ENCODE measurements around the gene RSRC1.
A peak's percentile ranks its signal among the peaks of the same experiment; 100 is the strongest.
"Not testable (repeated sequence)": the region's sequence is repeated elsewhere in the genome, so short reads cannot be mapped to it uniquely, and the experiment has no call there.

The RSRC1 gene

GRCh38 chr3:158109804-158110657 lies at the start of gene RSRC1:
Gene RSRC1 (plus strand): TSS chr3:158110089. CDS start chr3:158122105, 12,016 bp downstream.
- peak; percentile 64 for DNase-seq (ENCODE audit: low spot score)

GRCh38 chr3:158065574-158065973 lies 44.3 kb upstream of the RSRC1 start:
- not testable (repeated sequence) for DNase-seq (ENCODE audit: low spot score)

GRCh38 chr3:158072790-158073189 lies 37.1 kb upstream of the RSRC1 start:
- no peak for DNase-seq (ENCODE audit: low spot score)

- DNase-seq (ENCODE audit: low spot score): no peak
Measured at GRCh38 chr3:158074591-158074990, 35.3 kb upstream of the RSRC1 start.

GRCh38 chr3:158079599-158079998 lies 30.3 kb upstream of the RSRC1 start:
- DNase-seq (ENCODE audit: low spot score): no peak

- DNase-seq (ENCODE audit: low spot score): no peak
Measured at GRCh38 chr3:158084651-158085050, 25.2 kb upstream of the RSRC1 start.

GRCh38 chr3:158085358-158085757 lies 24.5 kb upstream of the RSRC1 start:
- DNase-seq (ENCODE audit: low spot score): no peak

- no peak for DNase-seq (ENCODE audit: low spot score)
Measured at GRCh38 chr3:158085931-158086330, 24.0 kb upstream of the RSRC1 start.

GRCh38 chr3:158086361-158086760 lies 23.5 kb upstream of the RSRC1 start:
- no peak for DNase-seq (ENCODE audit: low spot score)

- no peak for DNase-seq (ENCODE audit: low spot score)
Measured at GRCh38 chr3:158086776-158087175, 23.1 kb upstream of the RSRC1 start.

- no peak for DNase-seq (ENCODE audit: low spot score)
Measured at GRCh38 chr3:158091531-158091930, 18.4 kb upstream of the RSRC1 start.

- DNase-seq (ENCODE audit: low spot score): no peak
Measured at GRCh38 chr3:158093526-158093925, 16.4 kb upstream of the RSRC1 start.

GRCh38 chr3:158094235-158095110 lies 15.4 kb upstream of the RSRC1 start:
- no peak for DNase-seq (ENCODE audit: low spot score)

- no peak for DNase-seq (ENCODE audit: low spot score)
Measured at GRCh38 chr3:158095111-158095813, 14.6 kb upstream of the RSRC1 start.

- DNase-seq (ENCODE audit: low spot score): no peak
Measured at GRCh38 chr3:158095814-158096704, 13.8 kb upstream of the RSRC1 start.

GRCh38 chr3:158097081-158097592 lies 12.8 kb upstream of the RSRC1 start:
- no peak for DNase-seq (ENCODE audit: low spot score)

GRCh38 chr3:158097593-158098308 lies 12.1 kb upstream of the RSRC1 start:
- DNase-seq (ENCODE audit: low spot score): peak; percentile 98

GRCh38 chr3:158098309-158098639 lies 11.6 kb upstream of the RSRC1 start:
- DNase-seq (ENCODE audit: low spot score): no peak

- DNase-seq (ENCODE audit: low spot score): no peak
Measured at GRCh38 chr3:158098834-158099424, 11.0 kb upstream of the RSRC1 start.

- no peak for DNase-seq (ENCODE audit: low spot score)
Measured at GRCh38 chr3:158100681-158101080, 9.2 kb upstream of the RSRC1 start.
